NCI-H146 treated with DMSO at 0.1 percent for 48 hours (cell line): ENCODE results near the gene NRIP2.

Experiments
- DNase-seq: peaks from one replicate; lab custom pipeline; 2025; ENCODE audit not compliant: unreplicated experiment; lab: John Stamatoyannopoulos, UW

The NRIP2 gene

GRCh38 chr12:2811801-2812200 lies 23.0 kb downstream of the NRIP2 start:
- no peak for DNase-seq

- no peak for DNase-seq
Measured at GRCh38 chr12:2806700-2807099, 28.1 kb downstream of the NRIP2 start.

GRCh38 chr12:2805143-2805520 lies 29.7 kb downstream of the NRIP2 start:
- DNase-seq: no peak

GRCh38 chr12:2804393-2805142 lies 30.3 kb downstream of the NRIP2 start:
- DNase-seq: no peak

- DNase-seq: no peak
Measured at GRCh38 chr12:2803635-2804392, 31.0 kb downstream of the NRIP2 start.

GRCh38 chr12:2801044-2801783 lies 33.6 kb downstream of the NRIP2 start:
- DNase-seq: no peak

- DNase-seq: no peak
Measured at GRCh38 chr12:2800046-2800570, 34.7 kb downstream of the NRIP2 start.

GRCh38 chr12:2797721-2798418 lies 37.0 kb downstream of the NRIP2 start:
- no peak for DNase-seq

GRCh38 chr12:2796187-2796666 lies 38.6 kb downstream of the NRIP2 start:
- DNase-seq: peak; percentile 58

- peak; percentile 40 for DNase-seq
Measured at GRCh38 chr12:2795291-2796186, 39.3 kb downstream of the NRIP2 start.

GRCh38 chr12:2794736-2795289 lies 40.0 kb downstream of the NRIP2 start, which contains the start of gene FKBP4:
FKBP4 (plus strand) TSS chr12:2794970; CDS start chr12:2795140, 170 bp downstream.
- DNase-seq: peak; percentile 55

GRCh38 chr12:2794191-2794735 lies 40.6 kb downstream of the NRIP2 start:
- DNase-seq: no peak

- DNase-seq: no peak
Measured at GRCh38 chr12:2793561-2793960, 41.3 kb downstream of the NRIP2 start.

GRCh38 chr12:2792671-2793500 lies 41.9 kb downstream of the NRIP2 start:
- no peak for DNase-seq

GRCh38 chr12:2791089-2791488 lies 43.7 kb downstream of the NRIP2 start:
- no peak for DNase-seq

GRCh38 chr12:2785017-2785416 lies 49.8 kb downstream of the NRIP2 start:
- DNase-seq: no peak

GRCh38 chr12:2783936-2784600 lies 50.8 kb downstream of the NRIP2 start:
- peak; percentile 44 for DNase-seq

- no peak for DNase-seq
Measured at GRCh38 chr12:2779281-2779680, 55.6 kb downstream of the NRIP2 start.
